Midbrain (tissue), 1 donor: ENCODE data around the gene SPRYD4.
"Not testable (repeated sequence)": the region's sequence is repeated elsewhere in the genome, so short reads cannot be mapped to it uniquely, and the experiment has no call there.

Experiments used
- DNase-seq: peaks from one replicate; lab custom pipeline; 2025; lab: John Stamatoyannopoulos, UW

SPRYD4 gene

DNA sequence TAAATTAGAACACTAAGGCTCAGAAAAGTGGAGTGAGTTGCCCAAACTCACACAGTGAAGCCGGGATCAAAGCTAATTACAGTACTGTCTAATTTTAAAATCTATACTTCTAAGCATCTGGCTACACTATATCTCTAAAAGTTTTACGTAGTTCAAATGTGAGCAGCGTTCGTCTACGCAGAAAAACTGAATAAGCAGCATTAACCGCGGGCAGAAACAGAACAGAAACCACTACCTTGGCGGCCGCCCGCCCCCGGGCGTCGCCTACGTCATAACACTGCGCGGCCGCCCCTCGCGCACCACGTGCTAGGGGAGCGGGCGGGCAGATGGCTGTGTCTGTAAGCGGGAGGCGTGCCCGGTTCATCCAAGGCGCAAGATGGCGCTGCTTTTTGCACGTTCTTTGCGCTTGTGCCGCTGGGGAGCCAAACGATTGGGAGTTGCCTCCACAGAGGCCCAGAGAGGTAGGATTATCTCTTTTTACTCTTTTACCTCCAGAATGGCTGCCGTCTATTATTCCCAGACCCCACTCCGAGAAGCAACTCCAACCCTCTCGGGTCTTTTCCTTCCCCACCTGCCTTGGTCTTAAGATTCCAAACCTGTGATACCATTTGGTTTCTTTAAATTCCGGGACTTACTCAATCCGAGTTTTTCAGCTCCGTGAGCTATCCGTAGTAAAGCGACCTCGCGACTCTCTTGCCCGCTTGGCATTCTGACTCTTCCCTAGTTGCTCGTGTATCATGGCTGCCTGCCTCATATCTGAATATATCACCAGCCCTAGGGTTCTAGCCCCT, at the start of gene SPRYD4:
TSS of gene SPRYD4 (plus strand) at position 363 of the 791 bp plus-strand sequence. CDS start at position 377, 14 bp downstream.
- peak; percentile 94 for DNase-seq

DNA sequence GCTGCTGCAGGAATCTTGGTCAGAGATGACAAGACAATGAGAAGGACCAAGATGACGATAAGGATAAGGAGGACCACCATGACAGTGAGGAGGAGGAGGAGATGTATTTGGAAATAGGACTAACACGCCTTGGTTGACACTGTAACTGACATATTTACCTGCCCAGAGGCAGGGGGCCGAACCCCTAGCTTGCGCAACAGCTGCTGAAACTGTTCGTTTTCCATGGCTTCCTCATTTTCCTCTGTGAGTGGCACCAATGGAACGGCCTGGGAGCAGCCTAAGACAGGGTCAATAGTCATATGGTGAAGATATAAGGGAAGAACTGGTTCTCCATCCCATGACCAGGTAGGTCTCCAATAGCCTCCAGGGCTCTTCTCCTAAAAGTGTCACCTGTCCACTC, 48.0 kb upstream of the SPRYD4 start:
- DNase-seq = no peak

DNA sequence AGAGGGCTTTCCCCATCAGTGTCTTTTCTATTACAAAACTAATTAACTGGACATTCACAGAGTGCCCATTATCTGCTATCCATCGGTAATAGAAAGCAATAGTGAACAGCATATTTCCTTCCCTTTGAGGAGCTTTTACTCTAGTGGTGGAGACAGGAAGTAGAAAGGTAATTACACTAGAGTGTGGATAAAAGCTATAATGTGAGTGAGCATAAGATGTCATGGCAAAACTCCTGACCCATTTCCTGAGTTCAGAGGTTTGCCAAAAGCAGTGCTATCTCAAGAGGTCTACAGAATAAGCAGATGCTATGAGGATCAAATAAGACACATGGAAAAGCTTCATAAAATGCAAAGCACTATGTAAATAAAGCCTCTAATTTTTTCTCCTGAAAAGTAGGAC, 43.2 kb upstream of the SPRYD4 start:
- DNase-seq = no peak

DNA sequence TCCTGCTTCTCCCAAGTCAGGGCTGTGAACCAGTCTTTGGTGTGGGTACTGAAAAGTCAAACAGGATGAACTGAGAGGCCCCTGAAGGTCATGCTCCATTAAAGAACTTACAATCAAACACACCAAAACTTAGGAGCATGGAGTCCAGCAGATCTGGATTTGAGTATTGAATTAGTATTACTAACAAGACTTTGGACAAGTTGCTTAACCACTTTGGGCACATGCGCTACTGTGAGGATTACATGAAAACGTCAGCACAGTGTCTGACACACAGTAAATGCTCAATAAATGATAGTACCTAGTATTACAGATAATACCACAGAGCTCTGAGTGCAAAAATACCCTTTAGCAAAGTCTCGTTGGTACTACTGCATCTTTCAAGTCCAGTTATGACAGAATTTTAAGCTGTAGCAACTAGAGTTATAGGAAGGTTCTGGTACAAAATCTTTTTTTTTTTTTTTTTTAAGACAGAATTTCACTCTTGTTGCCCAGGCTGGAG, 42.4 kb upstream of the SPRYD4 start:
- DNase-seq = no peak

DNA sequence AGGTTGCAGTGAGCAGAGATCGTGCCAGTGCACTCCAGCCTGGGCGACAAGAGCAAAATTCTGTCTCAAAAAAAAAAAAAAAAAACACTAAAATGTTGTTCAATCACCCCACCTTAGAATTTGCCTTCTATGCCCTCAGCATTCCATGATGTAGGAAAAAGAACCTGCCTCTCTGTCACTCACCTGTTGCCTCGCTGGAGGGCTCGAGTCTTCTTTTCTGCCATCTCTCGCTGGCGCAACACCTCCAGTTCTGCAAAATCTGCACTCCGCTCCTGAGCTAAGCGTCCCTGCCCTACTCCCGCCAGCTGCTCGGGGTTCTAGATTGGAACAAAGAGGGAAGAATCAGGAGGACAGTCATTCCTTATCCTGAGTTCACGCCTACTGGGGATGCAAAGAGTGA, 37.1 kb upstream of the SPRYD4 start:
- no peak for DNase-seq

DNA sequence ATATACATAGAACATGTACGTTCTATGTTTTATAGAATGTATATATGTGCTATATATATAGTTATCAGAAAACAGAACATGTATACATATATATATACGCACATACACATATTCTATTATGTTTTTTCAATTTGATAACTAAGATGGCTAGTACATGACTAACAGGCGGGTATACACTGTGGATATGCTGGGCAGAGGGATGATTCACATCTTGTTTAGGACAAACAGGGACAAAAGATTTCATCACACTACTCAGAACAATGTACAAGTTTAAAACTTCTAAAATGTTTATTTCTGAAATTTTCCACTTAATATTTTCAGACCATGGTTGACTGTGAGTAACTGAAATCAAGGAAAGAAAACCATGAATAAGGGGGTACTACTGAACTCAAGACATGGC, 36.5 kb upstream of the SPRYD4 start:
- DNase-seq = no peak

DNA sequence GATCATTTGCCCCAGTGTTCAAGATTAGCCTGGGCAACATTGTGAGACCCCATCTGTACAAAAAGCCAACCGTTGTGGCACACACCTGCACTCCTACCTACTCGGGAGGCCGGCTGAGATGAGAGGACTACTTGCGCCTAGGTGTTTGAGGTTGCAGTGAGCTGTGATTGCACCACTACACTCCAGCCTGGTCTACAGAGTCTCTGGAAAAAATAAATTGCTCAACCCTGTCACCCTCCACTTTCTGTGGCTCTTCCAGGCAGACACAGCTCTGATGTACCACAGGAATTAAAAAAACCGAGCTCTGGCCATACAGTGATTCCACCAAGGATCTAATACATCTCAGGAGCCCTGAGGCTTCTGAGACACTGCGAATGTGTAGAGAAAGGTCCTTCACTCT, 33.5 kb upstream of the SPRYD4 start:
- no peak for DNase-seq

DNA sequence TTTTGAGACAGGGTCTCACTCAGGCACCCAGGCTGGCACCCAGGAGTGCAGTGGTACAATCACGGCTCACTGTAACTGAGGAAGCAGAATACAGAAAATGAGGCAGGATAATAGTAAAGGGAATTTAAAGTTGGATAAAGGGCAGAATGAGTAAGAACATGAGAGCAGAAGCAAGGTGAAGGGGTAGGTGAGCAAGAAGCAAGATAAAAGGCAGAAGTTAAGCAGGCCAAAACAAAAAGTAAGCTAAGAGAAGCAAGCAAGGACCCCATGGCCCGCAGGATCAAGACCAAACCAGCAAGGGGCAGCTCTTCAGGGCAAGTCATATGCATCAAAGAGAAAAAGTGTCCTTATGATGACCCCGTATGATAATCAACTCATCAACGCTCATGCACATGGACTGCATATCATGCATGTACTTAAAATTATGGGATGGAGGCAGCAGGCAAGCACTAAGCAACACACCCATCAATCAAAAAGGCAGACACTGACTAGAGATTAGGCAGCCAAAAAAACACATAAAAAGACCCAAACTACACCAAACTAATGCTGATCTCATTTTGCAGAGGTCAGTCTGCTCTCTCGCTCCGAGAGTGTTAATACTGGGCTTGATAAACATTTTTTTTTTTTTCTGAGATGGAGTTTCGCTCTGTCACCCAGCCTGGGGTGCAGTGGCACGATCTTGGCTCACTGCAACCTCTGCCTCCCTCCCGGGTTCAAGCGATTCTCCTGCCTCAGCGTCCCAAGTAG, 30.8 kb upstream of the SPRYD4 start:
- DNase-seq = no peak

DNA sequence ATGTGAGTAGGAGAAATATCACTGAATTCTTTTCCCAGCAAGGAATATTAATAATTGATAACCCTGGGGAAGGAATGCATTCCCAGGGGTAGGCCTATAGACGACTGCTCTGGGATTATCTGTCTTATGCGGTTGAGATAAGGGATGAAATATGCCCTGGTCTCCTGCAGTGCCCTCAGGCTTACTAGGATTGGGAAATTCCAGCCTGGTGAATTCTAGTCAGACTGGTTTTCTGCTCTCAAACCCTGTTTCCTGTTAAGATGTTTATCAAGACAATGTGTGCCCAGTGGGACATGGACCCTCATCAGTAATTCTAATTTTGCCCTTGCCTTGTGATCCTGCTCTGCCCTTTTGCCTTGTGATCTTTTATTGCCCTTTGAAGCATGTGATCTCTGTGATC, 25.2 kb upstream of the SPRYD4 start:
- not testable (repeated sequence) for DNase-seq

DNA sequence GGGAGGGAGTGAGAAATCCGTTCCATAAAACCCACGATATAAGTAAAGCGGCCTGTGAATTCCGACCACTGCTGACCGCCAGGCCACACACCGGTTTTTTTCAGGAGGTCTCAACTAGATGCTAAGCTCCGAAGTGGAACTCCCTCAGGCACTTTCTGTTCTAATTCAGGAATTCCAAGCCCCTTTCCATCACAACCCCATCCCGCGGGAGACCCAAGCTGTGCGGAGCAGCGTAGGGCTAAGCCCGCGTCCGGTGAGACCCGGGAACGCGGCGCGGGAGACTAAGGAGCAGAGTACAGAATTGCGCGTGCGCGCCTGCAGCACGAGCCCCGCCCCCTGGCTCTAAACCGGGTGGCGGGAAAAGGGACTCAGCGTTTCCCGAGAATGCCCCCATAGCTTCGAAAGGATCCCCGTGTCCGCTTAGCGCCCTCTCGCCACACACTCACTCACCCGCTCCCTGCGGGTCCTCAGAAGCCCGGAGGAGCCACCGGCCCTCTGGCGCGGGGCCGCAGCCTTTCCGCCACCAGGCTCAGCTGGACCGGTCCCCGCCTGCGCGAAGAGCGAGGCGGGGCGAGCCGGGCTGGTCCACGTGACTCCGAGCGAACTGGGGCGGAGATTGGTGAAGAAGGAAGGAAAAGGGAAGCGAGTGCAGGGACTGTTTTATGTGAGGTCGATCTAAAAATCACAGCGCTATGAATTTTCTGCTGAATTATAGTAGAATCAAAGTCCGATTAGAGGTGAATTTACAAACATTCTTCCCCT, 19.3 kb upstream of the SPRYD4 start, which contains the start of gene TIMELESS:
TSS of gene TIMELESS (minus strand) at position 567 of the 762 bp plus-strand sequence. CDS start 15,256 bp downstream, outside the sequence.
- peak; percentile 95 for DNase-seq

DNA sequence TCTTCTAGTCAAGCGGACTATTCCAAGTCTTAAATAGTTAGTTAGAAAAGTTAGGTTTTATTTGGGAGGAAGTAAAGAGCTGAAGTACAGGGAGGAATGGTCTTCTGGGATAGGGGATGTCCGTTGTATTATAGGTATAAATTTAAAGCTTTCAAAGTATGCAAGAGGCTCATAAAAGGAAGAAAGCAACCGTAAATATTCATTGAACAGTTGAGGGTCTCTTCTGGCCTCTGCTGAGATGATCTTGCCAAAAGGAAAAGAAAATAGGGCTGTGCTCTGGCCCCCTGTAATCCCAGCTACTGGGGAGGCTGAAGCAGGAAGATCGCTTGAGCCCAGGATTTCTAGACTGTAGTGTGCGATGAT, 18.8 kb upstream of the SPRYD4 start:
- DNase-seq = no peak

DNA sequence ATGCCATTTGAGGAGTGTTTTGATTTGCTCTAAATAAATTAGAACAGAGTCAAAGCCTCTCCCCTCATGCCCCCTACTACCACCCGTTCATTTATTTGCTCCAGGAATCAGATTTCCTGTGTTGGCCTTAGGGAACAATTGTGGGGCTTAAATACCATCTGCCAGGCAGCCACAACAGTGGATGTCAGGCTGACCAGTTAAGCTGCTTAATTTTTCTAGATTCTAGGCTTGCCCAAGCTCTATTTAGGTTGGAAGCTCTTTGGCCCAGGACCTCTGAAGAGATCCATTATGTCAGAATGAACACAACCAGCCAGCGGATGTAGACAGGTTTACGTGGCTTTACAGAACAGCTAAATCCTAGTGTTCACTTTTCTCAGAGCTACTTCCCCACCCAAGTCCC, 18.1 kb upstream of the SPRYD4 start:
- no peak for DNase-seq

DNA sequence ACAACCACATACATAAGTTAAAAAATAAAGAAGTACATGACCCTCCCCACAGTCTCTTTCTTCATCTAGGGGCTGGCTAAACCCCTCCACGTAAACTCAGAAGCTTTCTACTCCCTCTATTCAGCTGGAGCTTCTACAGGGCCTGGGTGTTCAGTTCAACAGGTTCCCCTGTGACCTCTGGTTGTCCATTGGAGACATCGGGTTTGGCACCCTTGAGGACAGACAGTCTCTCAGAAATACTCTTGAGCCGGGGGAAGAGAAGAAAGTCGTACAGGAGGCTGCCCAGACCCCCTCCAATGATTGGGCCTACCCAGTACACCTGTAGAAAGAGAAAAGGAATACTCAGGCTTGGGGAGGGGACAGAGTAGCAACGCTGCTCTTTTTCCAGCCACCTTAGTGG, 17.2 kb upstream of the SPRYD4 start:
- no peak for DNase-seq

DNA sequence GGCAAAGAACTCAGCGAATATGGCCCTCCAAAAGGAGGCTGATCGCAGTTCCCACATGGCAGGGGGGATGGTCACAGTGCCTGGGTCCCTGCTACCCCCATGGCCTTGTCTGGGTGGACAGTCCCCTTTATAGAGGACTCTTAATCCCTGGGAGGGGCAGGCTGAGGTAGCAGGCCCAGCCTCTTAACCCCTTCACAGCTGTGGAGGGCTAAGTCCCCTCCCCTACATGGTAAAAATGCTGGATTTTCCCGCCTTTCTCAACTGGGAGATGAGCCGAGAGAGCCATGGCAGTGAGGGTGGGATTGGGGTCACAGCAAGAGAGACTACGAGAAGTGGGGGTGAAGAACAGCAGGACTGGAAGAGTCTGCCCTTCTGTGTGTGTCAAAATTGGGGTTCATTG, 13.8 kb upstream of the SPRYD4 start, which contains the start of gene MIP:
TSS of gene MIP (minus strand) at position 101 of the 400 bp plus-strand sequence. CDS start at position 57, 44 bp downstream.
- no peak for DNase-seq

DNA sequence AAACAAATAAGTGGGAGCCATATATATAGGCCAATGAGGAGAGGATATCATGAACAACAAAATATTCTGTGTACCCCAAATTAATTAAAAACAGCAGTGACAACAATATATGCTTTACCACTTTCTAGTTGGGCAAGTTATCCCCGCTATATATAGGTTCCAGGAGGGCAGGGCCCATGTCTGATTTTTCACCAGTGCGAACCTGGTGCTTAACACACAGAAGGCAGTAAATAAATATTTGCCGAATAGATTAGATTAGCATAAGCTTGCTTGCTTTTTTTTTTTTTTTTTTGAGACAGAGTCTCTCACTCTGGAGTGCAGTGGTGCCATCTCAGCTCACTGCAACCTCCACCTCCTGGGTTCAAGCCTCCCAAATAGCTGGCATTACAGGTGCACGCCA, 10.6 kb upstream of the SPRYD4 start:
- DNase-seq = no peak

DNA sequence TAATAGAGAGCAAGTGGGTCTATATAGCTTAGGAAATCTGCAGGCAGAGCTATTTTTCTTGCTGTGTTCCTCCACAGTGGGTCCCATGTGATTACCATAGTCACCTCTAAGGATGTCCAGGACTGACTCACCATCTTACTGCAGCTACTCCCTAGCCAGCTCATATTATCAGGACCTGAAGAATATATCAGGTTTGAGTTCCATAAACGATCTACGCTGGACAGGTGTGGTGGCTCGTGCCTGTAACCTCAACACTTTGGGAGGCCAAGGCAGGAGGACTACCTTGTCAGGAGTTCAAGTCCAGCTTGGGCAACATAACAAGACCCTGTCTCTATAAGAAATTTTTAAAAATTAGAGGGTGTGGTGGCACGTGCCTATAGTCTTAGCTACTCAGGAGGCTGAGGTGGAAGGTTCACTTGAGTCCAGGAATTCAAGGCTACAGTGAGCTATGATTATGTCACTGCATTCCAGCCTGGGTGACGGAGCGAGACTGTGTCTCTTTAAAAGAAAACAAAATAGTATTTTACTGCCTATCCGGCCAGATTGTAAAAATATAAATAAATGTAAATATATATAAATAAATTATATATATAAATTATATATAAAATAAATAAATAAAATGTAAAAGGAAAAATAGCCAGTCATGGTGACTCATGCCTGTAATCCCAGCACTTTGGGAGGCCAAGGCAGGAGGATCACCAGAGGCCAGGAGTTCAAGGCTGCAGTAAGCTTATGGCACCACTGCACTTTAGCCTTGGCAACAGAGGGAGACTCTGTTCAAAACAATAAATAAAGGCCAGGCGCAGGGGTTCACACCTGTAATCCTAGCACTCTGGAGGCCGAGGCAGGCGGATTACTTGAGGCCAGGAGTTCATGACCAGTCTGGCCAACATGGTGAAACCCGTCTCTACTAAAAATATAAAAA, 6.9 kb upstream of the SPRYD4 start:
- DNase-seq = no peak

DNA sequence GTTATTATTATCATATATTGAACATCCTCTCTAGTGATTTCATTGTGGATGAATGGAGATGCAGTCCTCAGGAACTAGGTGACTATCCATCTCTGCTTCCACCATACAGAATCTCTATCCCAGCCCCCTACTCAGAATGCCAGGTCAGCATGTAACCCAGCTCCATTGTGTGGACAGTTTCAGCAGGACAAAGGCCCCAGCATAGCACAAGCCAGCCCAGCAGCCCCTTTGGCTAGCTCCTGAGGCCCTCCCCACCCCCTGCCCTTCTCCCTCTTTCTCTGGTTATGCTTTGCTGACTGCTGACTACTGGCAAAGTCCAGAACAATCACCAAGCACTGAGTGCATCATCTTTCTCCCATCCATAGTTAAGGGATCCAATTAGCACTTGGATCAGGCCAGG, 5.8 kb upstream of the SPRYD4 start:
- DNase-seq = no peak

DNA sequence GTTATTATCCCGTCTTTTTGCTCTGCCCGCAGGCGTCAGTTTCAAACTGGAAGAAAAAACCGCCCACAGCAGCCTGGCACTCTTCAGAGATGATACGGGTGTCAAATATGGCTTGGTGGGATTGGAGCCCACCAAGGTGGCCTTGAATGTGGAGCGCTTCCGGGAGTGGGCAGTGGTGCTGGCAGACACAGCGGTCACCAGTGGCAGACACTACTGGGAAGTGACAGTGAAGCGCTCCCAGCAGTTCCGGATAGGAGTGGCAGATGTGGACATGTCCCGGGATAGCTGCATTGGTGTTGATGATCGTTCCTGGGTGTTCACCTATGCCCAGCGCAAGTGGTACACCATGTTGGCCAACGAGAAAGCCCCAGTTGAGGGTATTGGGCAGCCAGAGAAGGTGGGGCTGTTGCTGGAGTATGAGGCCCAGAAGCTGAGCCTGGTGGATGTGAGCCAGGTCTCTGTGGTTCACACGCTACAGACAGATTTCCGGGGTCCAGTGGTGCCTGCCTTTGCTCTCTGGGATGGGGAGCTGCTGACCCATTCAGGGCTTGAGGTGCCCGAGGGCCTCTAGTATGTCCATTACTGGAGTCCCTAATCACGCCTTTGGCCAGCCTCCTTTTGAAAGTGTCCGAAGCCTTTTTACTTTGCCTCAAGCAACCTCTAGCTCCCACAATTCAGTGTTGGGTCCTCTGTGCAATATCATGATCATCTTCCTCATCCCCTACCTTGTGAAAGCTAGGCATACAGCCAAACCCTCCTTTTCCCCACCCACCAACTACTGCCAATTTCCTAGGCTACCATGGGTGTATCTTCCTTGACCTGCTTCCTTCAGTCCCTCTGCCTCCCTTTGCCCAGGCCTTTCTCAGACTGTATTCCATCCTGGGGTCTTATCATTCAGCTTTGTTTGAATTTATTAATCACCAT, 891 bp downstream of the SPRYD4 start:
- peak; percentile 36 for DNase-seq

DNA sequence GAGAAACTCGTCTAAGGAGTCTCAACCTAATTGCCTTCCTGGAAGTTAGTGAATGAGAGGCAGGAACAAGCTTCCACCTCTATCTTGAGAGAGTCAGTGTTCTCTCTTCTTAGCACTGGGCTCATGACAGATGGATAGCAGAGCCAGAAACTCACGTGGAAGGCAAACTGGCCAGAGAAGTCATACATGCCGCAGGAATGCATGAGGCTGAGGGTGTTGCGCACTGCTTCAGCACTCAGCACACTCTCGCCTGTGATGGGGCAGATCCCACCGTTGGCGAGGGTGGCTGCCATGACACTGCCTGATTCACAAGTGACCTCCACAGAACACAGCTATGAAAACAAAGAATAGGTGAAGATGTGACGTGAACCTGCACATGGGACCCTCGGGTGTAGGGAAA, 6.0 kb downstream of the SPRYD4 start:
- no peak for DNase-seq

DNA sequence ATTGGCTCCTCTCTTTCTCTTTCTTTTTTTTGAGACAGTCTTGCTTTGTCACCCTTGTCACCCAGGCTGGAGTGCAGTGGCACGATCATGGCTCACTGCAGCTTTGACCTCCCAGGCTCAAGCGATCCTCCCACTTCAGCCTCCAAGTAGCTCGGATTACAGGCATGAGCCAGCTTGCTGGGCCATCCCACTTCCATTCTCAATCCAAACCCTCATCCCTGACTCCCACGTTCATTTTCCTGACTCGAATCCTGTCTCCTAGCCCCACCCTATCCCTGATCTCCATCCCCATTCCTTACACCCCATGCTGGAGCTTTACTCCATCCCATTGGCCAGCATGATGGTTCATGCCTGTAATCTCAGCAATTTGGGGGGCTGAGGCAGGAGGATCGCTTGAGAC, 7.8 kb downstream of the SPRYD4 start:
- no peak for DNase-seq
